Stimulated activated naive B cell treated with anti-CD40 and anti-IgM and Interleukin-4, amounts not matched to agents 10 μg/mL and 1 μg/mL and 100 μg/mL, for 72 hours (primary cell): ENCODE results near the gene LINC01488.

Experiments
- ATAC-seq, 2 donors: fragments of 150-1000 bp; cut with Tn5 transposase; replicated peaks; 2 replicates each; pipeline ENCODE4 v1.10.0; 2021; ENCODE audit warnings: moderate library complexity in 1 of 2
- DNase-seq: peaks from one replicate; pipeline ENCODE4 v3.0.0; 2021
- H3K27ac Mint-ChIP-seq: one replicate; pipeline ENCODE4 v1.8.0; 2022; ENCODE audit warnings: mild to moderate bottlenecking, mixed read lengths
- H3K27me3 Mint-ChIP-seq, 2 donors: one replicate each; pipeline ENCODE4 v1.8.0; 2022; ENCODE audit warnings: mixed read lengths in 2 of 2
- H3K36me3 Mint-ChIP-seq, 2 donors: one replicate each; pipeline ENCODE4 v1.8.0; 2022; ENCODE audit warnings: mixed read lengths in 2 of 2, mild to moderate bottlenecking in 1 of 2
- H3K4me1 Mint-ChIP-seq, 2 donors: one replicate each; pipeline ENCODE4 v1.8.0; 2022; ENCODE audit warnings: mixed read lengths in 2 of 2, mild to moderate bottlenecking in 1 of 2
- H3K4me3 Mint-ChIP-seq, 2 donors: one replicate each; pipeline ENCODE4 v1.8.0; 2022; ENCODE audit warnings: mild to moderate bottlenecking in 2 of 2, mixed read lengths in 2 of 2, moderate library complexity in 1 of 2
- H3K9me3 Mint-ChIP-seq, 2 donors: one replicate each; pipeline ENCODE4 v1.8.0; 2022; ENCODE audit warnings: mixed read lengths in 2 of 2, mild to moderate bottlenecking in 1 of 2

The LINC01488 gene

DNA sequence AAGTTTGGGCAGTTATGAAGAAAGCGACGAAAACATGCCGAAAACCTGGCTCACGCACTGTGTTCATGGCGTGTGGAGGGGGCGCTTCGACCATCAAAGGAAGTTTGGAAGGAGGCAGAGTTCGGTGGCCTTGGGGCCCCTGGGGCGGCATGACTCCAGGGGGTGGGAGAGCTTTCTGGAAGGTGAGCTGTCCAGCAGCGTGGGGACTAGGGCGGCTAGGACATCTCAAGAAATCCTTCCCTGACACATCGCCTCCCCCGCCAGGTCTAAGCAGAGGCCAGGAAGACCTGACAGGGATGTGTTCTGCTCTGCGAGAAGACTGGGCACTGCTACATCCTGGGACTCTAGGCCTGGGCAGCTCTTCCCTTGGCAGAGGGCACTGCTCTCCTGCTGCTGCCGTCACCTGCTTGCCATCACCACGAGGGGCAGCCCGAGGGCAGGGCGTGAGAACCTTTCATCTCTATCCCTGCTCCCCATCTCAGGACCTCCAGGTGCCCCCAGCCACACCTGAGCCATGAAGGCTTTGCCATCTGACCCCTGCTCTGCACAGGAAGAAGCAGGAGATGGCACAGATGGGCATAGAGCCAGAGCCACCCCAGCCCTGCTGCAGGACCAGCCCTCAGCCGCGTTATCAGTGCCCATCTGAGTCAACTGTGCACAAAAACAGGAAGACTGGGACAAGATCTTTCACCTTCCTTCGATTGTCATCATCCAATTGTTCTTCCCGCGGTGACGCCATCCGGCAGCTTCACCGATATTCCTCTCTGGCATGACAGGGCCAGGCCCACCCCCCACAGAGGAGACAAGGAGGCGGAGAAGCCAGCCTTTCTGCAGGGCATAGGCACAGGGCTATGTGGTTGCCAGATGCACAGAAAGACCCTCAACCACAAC, 12.7 kb downstream of the LINC01488 start:
- no peaks in the 10 kb centered on the region for H3K9me3 Mint-ChIP-seq
- H3K27me3 Mint-ChIP-seq = peaks cover 36 to 58% of the 10 kb centered on the region in 2 donors
- H3K4me3 Mint-ChIP-seq = no peak overlapping the region
- no peaks in the 10 kb centered on the region for H3K36me3 Mint-ChIP-seq
- no peak for DNase-seq
- no peak for ATAC-seq
- H3K4me1 Mint-ChIP-seq = peaks cover 2 to 5% of the 10 kb centered on the region in 2 donors
- no peak overlapping the region for H3K27ac Mint-ChIP-seq

DNA sequence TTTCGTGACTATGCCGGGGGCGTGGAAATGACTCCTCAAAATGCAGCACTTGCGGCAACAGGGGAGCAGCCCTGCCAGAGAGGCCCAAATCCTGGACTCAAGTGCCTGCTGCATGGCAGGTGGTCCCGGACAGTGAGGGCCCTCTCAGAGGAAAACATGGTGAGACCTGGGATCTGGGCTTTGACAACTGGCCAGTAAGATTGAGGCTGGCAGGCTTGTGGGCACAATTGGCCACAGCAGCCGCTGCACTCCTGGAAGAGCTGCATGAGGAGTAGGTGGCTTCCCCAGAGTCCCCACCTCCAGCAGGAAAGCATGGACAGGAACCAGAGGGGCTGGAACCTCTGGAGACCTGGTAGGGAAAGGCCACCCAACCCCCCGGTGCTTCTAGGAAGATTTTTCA, 13.4 kb downstream of the LINC01488 start:
- peaks cover 36 to 58% of the 10 kb centered on the region in 2 donors for H3K27me3 Mint-ChIP-seq
- no peaks in the 10 kb centered on the region for H3K9me3 Mint-ChIP-seq
- DNase-seq = no peak
- ATAC-seq = no peak
- no peak overlapping the region for H3K27ac Mint-ChIP-seq
- H3K4me1 Mint-ChIP-seq = peaks cover 1 to 5% of the 10 kb centered on the region in 2 donors
- H3K36me3 Mint-ChIP-seq = no peaks in the 10 kb centered on the region
- no peak overlapping the region for H3K4me3 Mint-ChIP-seq

DNA sequence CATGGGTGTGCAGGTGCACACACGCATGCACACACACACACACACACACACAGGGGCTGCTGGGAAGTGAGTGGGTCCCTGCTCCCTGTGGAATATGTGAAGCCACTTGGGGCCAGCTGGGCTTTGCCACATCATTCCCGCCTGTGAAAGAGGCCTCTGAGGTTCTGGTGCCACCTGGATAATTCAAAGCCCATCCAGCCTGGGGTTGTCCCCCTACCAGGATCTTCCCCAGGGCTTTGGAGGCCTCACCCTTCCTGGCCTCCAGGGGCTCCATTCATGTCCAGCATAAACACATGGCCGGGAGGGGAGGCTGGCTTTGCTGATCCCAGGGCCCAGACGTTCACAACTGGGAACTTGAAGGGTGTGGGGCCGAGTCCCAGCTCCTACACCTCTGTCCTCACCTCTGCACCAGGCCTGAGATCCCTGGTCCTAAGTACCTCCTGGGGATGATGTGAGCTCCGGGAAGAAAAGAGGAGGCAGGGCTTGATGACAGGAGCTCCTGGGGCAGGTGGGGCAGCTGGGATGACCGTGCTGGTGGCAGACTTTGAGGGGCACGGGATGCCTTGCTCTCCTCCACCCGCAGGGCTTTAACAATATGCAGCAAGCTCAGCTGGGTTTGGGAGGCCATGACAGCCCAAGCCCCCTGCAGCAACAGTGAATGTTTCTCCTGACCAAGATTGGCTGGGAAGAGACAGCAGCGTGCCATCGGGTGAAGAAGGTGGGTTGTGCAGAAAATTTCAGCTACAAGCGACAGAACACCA, 14.2 kb downstream of the LINC01488 start:
- H3K9me3 Mint-ChIP-seq = no peaks in the 10 kb centered on the region
- DNase-seq (no peak), ATAC-seq (no peak)
- no peak overlapping the region for H3K27ac Mint-ChIP-seq
- H3K4me3 Mint-ChIP-seq = no peak overlapping the region
- peaks cover 3 to 8% of the 10 kb centered on the region in 2 donors for H3K4me1 Mint-ChIP-seq
- H3K36me3 Mint-ChIP-seq = no peaks in the 10 kb centered on the region
- H3K27me3 Mint-ChIP-seq = peaks cover 38 to 59% of the 10 kb centered on the region in 2 donors

DNA sequence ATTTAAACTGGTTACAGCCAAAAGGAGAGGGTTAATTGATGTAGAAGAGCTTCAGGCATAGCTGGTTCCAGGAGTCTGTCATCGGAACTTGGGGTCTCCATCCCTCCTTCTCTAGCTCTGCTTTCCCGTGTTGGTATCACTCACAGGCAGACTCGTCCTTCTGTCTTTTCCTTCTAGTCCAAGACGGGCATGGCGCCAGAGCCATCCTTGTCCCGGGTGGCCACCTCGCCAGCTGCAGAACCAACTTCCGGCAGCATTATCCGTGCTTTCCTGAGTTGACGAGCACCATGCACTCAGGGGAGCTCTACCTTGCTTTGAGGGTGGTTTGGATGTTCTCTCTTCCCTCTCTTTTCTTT, 14.7 kb downstream of the LINC01488 start:
- H3K27me3 Mint-ChIP-seq = peaks cover 39 to 59% of the 10 kb centered on the region in 2 donors
- H3K27ac Mint-ChIP-seq = no peak overlapping the region
- H3K9me3 Mint-ChIP-seq = no peaks in the 10 kb centered on the region
- H3K4me3 Mint-ChIP-seq = no peak overlapping the region
- peaks cover 8 to 13% of the 10 kb centered on the region in 2 donors for H3K4me1 Mint-ChIP-seq
- ATAC-seq = no peak
- H3K36me3 Mint-ChIP-seq = no peaks in the 10 kb centered on the region
- no peak for DNase-seq

DNA sequence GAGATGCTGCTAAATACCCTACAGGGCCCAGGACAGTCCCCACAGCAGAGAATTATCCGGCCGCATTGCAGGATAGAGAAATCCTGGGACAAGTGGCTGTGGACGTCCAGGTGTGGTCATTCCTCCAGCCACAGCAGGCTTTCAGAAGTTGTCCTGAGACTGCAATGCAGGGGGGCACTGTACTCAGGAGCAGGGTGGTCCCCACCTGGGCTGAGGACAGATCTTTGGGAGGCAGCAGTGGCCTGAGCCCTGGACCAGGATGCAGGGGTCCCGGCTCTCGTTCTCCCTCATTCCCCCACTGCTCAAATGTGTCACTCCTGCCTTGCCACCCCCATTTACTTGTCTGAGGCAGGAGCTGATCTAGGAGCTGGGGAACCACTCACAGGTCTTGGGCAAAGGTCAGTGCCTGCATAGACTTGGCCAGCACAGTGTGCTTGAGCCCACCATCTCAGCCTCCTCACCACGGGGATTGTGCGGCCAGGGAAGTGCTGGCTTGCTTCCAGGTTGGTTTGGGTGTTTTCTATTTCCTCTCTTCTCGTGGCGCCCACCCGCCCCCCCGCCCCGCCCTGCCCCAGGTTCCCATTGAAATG, 15.3 kb downstream of the LINC01488 start:
- no peak overlapping the region for H3K4me3 Mint-ChIP-seq
- no peak overlapping the region for H3K27ac Mint-ChIP-seq
- H3K4me1 Mint-ChIP-seq = peaks cover 8 to 16% of the 10 kb centered on the region in 2 donors
- ATAC-seq (no peak), DNase-seq (no peak)
- H3K36me3 Mint-ChIP-seq = no peaks in the 10 kb centered on the region
- H3K9me3 Mint-ChIP-seq = no peaks in the 10 kb centered on the region
- H3K27me3 Mint-ChIP-seq = peaks cover 37 to 56% of the 10 kb centered on the region in 2 donors

DNA sequence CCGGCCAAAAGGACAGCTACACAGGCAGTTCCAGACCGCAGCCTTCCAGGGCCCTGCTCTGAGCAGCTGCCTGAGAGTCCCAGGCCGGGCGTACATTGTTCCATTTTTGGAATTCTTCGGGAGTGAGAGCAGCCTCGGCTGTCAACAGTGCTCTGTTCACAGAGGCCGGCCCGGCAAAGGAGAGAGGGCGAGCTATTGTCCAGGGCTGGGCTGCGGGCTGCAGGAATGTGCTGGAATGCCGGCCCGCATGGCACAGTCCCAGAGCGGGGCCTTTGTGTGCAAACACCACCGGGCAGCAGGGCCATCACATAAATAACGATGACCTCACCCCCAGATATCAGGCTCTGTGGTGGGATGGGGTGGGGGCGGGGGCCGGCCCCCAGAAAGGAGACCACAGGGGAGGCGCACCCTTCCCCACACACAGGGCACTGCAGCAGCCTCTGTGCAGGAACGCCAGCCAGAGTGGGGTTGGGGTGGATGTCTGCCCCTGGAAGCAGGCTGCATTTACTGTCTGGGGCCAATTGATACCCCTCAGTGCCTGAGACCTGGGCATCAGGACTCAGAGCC, 15.8 kb downstream of the LINC01488 start:
- no peak for DNase-seq
- ATAC-seq = no peak
- H3K4me3 Mint-ChIP-seq = no peak overlapping the region

DNA sequence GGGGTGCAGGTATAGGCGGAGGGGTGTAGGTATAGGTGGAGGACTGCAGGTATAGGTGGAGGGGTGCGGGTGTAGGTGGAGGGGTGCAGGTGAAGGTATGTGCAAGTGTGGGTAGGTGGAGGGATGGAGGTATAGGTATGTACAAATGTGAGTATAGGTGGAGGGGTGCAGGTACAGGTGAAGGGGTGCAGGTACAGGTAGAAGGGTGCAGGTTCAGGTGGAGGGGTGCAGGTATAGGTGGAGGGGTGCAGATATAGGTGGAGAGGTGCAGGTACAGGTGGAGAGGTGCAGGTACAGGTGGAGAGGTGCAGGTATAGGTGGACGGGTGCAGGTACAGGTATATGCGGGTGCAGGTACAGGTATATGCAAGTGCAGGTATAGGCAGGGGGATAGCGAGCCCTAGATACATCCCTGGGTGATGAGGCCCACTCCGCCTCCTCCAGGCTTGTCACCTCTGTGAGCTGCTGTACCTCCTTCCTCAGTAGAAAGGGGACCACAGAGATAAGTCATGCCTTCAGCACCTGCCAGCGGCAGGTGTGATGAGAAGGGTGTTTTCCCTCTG, 17.2 kb downstream of the LINC01488 start:
- H3K4me3 Mint-ChIP-seq = no peak overlapping the region
- no peak for ATAC-seq

More for the DNA sequence above, 15.8 kb downstream of the LINC01488 start:
- Mint-ChIP-seq H3K27me3 (peaks cover 36 to 50% of the 10 kb centered on the region in 2 donors), H3K4me1 (peaks cover 8 to 16% of the 10 kb centered on the region in 2 donors), H3K36me3 (no peaks in the 10 kb centered on the region), H3K9me3 (no peaks in the 10 kb centered on the region), H3K27ac (no peak overlapping the region)

DNA sequence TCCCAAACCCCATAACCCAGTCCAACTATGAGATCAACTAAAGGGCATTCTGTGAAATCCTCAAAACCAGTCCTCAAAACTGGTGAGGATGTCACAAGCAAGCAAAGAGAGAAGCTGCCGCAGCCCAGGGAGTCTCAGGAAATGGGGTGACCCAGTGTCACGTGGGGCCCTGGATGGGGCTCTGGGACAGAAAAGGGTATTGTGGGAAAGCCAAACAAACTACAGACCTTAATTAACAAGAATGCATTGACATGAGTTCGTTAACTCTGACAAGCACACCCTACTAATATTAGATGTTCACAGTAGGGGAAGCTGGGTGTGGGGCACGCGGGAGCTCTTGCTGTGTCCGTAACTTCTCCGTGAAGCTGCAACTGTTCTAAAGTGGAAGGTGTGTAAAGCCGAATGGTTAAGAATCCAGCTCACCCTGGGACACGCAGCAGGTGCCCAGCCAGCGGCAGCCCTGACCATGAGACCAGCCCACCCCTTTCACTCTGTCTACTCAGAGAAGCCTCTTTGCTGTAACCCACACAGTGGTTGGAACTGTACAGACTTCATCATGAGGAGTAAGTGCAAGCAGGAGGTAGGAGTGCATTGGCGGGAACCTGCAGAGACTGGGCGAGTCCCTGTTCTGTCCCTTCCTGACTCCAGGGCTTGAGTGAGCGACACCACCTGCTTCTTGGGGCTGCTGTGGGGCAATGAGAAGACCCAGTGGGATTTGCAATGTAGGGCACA, 17.9 kb downstream of the LINC01488 start:
- peaks cover 26 to 43% of the 10 kb centered on the region in 2 donors for H3K27me3 Mint-ChIP-seq
- H3K4me3 Mint-ChIP-seq = no peak overlapping the region
- H3K4me1 Mint-ChIP-seq = peaks cover 14 to 23% of the 10 kb centered on the region in 2 donors
- no peak for DNase-seq
- H3K27ac Mint-ChIP-seq = no peak overlapping the region
- no peaks in the 10 kb centered on the region for H3K9me3 Mint-ChIP-seq
- no peaks in the 10 kb centered on the region for H3K36me3 Mint-ChIP-seq
- no peak for ATAC-seq

More for the DNA sequence above, 17.2 kb downstream of the LINC01488 start:
- Mint-ChIP-seq H3K27me3 (peaks cover 32 to 46% of the 10 kb centered on the region in 2 donors), H3K36me3 (no peaks in the 10 kb centered on the region), H3K9me3 (no peaks in the 10 kb centered on the region), H3K4me1 (peaks cover 14 to 21% of the 10 kb centered on the region in 2 donors), H3K27ac (no peak overlapping the region)
- no peak for DNase-seq

DNA sequence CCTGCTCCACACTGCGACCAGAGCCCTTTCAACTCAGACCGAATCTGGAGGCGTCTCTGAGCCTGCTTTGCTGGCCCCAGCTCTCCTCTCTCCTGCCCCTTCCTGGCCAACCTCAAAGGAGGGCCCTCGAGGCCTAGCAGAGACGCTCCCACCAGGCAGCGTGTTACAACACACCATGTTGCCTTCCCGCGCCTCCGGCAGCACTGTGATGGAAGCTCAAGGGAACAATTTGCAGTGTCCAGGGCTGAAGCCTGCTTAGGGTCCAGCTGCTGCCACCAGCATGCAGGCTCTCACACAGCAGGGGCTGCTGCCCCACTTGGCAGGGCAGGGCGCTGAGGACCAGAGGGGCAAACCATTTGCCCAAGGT, 18.4 kb downstream of the LINC01488 start:
- DNase-seq = no peak
- H3K36me3 Mint-ChIP-seq = no peaks in the 10 kb centered on the region
- peaks cover 21 to 39% of the 10 kb centered on the region in 2 donors for H3K27me3 Mint-ChIP-seq
- H3K9me3 Mint-ChIP-seq = no peaks in the 10 kb centered on the region
- no peak overlapping the region for H3K4me3 Mint-ChIP-seq
- ATAC-seq = no peak
- no peak overlapping the region for H3K27ac Mint-ChIP-seq
- peaks cover 13 to 23% of the 10 kb centered on the region in 2 donors for H3K4me1 Mint-ChIP-seq

DNA sequence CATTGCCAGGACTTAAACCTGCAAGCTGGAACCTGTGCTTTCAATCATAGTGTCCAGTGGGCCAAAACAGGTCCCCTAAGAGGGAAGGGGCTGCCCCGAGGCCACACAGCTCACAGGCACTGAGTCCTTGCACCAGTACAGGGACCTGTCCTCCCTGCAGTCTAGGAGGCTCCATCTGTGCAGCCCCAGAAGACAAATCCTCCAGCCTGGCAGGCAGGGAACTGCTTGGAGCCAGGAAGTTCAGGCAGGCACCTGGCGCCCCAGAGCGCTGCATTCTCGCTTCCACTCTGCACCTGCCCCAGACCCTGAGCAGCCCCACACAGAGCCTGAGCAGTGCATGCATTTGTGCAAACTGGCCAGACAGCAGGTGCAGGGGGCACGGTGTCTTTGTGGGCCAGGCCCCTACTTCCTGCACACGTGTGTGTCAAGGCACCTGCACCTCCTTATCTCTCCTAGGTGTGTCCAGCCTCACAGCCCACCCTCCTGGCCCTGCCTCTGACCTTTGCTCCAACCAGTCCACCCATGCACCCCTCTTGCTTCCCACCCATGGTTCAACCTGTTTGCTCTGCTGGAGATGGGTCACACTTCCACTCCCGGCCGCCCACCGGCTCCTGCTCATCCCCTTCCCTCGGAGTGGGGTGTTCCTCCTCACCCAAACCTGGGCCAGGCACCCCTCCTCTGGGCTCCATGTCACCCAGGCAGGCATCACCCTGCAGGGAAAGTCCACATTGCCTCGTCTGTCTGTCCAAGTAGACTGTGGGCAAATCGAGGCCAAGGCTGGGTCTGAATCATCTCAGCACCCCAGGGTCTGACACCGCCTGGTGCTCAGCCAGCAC, 19.0 kb downstream of the LINC01488 start:
- Mint-ChIP-seq H3K27me3 (peaks cover 20 to 38% of the 10 kb centered on the region in 2 donors), H3K4me3 (no peak overlapping the region), H3K36me3 (no peaks in the 10 kb centered on the region), H3K4me1 (peaks cover 13 to 23% of the 10 kb centered on the region in 2 donors), H3K9me3 (no peaks in the 10 kb centered on the region), H3K27ac (no peak overlapping the region)
- ATAC-seq (no peak), DNase-seq (no peak)

DNA sequence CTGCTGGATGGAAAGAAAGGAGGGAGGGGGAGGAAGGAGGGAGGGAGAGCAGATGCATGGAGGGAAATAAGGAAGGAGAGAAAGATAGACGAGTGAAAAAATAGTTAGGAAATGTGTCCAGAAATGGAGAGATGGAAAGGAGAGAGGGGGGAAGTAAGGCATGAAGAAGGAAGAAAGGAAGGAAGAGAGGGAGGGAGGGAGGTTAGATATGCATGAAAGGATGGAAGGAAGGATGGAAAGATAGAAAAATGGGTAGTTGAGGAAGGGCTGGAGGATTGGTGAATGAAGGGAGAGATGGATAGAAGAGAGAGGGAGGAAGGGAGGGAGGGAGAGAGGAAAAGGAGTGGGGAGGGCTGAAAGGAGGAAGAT, 19.6 kb downstream of the LINC01488 start:
- no peak overlapping the region for H3K27ac Mint-ChIP-seq
- no peaks in the 10 kb centered on the region for H3K9me3 Mint-ChIP-seq
- DNase-seq (no peak), ATAC-seq (no peak)
- H3K4me1 Mint-ChIP-seq = peaks cover 13 to 23% of the 10 kb centered on the region in 2 donors
- H3K4me3 Mint-ChIP-seq = no peak overlapping the region
- peaks cover 0 to 2% of the 10 kb centered on the region in 2 donors for H3K36me3 Mint-ChIP-seq
- H3K27me3 Mint-ChIP-seq = peaks cover 19 to 35% of the 10 kb centered on the region in 2 donors

DNA sequence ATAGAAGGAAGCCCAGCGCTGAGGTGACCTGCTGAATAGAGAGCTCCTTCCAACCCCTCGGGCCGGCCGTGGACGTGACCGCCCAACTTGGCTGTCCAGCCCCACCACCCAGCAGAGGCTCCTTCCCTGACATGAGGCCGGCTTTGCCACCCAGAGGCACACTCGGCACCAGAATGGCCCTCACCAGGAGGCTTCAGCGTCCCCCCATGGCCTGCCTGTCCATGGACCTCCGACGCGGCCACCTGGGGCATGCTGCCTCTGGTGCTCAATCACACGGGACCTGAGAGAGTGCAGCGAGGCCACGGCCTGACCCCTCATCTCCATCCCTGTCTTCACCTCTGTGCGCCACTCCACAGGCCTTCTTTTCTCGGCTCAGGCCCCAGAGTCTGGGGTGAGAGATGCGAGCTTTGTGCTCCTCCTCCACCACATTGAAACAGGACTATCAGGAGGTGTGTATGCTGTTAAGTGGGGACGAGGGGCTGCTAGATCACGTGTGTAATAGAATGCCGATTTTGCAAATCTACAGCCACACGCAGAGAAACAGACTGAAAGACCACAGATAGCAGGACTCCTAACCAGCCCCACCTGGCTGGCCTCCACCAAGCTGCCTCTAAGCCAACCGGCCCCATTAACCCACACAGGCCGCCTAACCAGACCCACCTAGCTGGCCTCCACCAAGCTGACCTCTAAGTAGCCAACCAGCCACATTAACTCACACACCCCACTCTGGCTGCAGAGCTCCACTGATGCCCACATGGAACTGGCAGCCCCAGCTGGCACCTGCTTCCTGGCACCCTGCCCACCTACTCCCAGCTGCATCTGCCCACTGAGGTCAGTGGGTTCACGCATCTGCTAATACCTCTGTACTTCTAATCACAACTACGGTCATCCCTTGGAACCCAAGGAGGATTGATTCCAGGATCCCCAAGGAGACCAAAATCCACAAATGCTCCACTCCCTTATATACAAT, 20.7 kb downstream of the LINC01488 start:
- Mint-ChIP-seq H3K27me3 (peaks cover 21 to 32% of the 10 kb centered on the region in 2 donors), H3K9me3 (peaks cover 0 to 2% of the 10 kb centered on the region in 2 donors), H3K4me1 (peaks cover 13 to 23% of the 10 kb centered on the region in 2 donors), H3K4me3 (no peak overlapping the region), H3K27ac (no peak overlapping the region), H3K36me3 (peaks cover 0 to 6% of the 10 kb centered on the region in 2 donors)
- DNase-seq (no peak), ATAC-seq (no peak)
